Measurements from ENCODE around the gene CHRNE. TPM values are rescaled to one million over a fixed set of nuclear protein-coding genes. Genes with fewer than 3 reads are reported as not detected.
"Not testable (repeated sequence)": the region's sequence is repeated elsewhere in the genome, so short reads cannot be mapped to it uniquely, and the experiment has no call there.

CHRNE gene
- total RNA-seq, 6 experiments from 2014 or later, result 0.07 to 0.15 (median 0.07) TPM; not detected in 3

DNA sequence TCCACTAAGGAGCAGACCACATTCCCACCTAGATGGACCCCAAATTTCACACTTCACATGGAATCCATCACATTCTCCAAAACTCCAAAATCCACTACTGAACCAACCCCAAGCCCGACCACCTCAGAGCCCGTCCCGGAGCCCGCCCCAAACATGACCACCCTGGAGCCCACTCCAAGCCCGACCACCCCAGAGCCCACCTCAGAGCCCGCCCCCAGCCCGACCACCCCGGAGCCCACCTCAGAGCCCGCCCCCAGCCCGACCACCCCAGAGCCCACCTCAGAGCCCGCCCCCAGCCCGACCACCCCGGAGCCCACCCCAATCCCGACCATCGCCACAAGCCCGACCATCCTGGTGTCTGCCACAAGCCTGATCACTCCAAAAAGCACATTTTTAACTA lies 30.7 kb upstream of the CHRNE start:
- no peak for DNase-seq
- Mint-ChIP-seq H3K4me3 (no peak overlapping the region), H3K27ac (peak overlapping the region; percentile 48; the same call in 1 of the 2 replicates), H3K36me3 (ENCODE audit: low read depth) (peaks cover 28% of the 10 kb centered on the region), H3K9me3 (no peaks in the 10 kb centered on the region), H3K4me1 (ENCODE audit: low read depth) (peaks cover 16% of the 10 kb centered on the region), H3K27me3 (ENCODE audit: insufficient read depth) (peaks cover 4% of the 10 kb centered on the region)
- TF ChIP-seq CTCF (IDR thresholded peaks at IDR 0.05), result no peak

DNA sequence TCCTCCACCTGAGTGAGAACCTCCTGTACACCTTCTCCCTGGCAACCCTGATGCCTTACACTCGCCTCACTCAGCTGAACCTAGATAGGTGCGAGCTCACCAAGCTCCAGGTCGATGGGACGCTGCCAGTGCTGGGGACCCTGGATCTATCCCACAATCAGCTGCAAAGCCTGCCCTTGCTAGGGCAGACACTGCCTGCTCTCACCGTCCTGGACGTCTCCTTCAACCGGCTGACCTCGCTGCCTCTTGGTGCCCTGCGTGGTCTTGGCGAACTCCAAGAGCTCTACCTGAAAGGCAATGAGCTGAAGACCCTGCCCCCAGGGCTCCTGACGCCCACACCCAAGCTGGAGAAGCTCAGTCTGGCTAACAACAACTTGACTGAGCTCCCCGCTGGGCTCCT lies 29.9 kb upstream of the CHRNE start:
- no peak for DNase-seq
- Mint-ChIP-seq H3K27ac (no peak overlapping the region), H3K9me3 (no peaks in the 10 kb centered on the region), H3K4me1 (ENCODE audit: low read depth) (peaks cover 10% of the 10 kb centered on the region), H3K36me3 (ENCODE audit: low read depth) (peaks cover 25% of the 10 kb centered on the region), H3K27me3 (ENCODE audit: insufficient read depth) (peaks cover 4% of the 10 kb centered on the region), H3K4me3 (no peak overlapping the region)
- TF ChIP-seq CTCF (IDR thresholded peaks at IDR 0.05), result no peak

DNA sequence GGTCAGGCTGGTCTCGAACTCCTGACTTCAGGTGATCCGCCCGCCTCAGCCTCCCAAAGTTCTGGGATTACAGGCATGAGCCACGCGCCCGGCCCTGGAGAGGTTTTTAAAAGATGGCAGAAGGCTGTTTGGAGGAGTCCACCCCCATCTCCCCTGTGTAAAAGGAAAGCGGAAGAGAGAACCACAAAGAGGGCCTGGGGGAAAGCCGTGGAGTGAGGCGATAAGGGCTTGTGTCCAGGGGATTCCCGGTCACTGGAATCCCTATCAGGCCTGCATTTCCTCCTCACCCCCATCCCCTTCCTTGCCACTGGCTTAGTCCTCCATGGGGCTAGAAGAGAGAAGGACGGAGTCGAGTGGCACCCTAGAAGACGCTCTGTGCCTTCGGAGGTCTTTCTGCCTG lies 29.1 kb upstream of the CHRNE start, which contains the start of gene GP1BA:
Gene GP1BA (plus strand): TSS at position 315 of the 400 bp plus-strand sequence. CDS start 328 bp downstream, outside the sequence.
- no peak for TF ChIP-seq CTCF (IDR thresholded peaks at IDR 0.05)
- DNase-seq, result no peak
- H3K27me3 Mint-ChIP-seq (ENCODE audit: insufficient read depth), result peaks cover 4% of the 10 kb centered on the region
- no peaks in the 10 kb centered on the region for H3K9me3 Mint-ChIP-seq
- no peak within 1 kb of the TSS for H3K4me3 Mint-ChIP-seq
- H3K36me3 Mint-ChIP-seq (ENCODE audit: low read depth), result peaks cover 25% of the 10 kb centered on the region
- no peak within 1 kb of the TSS for H3K27ac Mint-ChIP-seq
- H3K4me1 Mint-ChIP-seq (ENCODE audit: low read depth), result peaks cover 10% of the 10 kb centered on the region

GRCh38 chr17:4928881-4929280 lies 26.0 kb upstream of the CHRNE start:
- H3K27me3 Mint-ChIP-seq (ENCODE audit: insufficient read depth), result peaks cover 2% of the 10 kb centered on the region
- peaks cover 2% of the 10 kb centered on the region for H3K4me1 Mint-ChIP-seq (ENCODE audit: low read depth)
- H3K36me3 Mint-ChIP-seq (ENCODE audit: low read depth), result peaks cover 20% of the 10 kb centered on the region; the same call in 1 of the 2 replicates
- no peak overlapping the region for H3K27ac Mint-ChIP-seq
- no peak for DNase-seq
- no peak overlapping the region for H3K4me3 Mint-ChIP-seq
- H3K9me3 Mint-ChIP-seq, result no peaks in the 10 kb centered on the region
- TF ChIP-seq CTCF (IDR thresholded peaks at IDR 0.05), result no peak

- not testable (repeated sequence) for H3K9me3 Mint-ChIP-seq; H3K27ac Mint-ChIP-seq; H3K4me3 Mint-ChIP-seq; DNase-seq; H3K4me1 Mint-ChIP-seq (ENCODE audit: low read depth); H3K27me3 Mint-ChIP-seq (ENCODE audit: insufficient read depth)
- H3K36me3 Mint-ChIP-seq (ENCODE audit: low read depth), result peaks cover 20% of the 10 kb centered on the region; the same call in 1 of the 2 replicates
Observed at GRCh38 chr17:4926577-4927335, 23.9 kb upstream of the CHRNE start.

DNA sequence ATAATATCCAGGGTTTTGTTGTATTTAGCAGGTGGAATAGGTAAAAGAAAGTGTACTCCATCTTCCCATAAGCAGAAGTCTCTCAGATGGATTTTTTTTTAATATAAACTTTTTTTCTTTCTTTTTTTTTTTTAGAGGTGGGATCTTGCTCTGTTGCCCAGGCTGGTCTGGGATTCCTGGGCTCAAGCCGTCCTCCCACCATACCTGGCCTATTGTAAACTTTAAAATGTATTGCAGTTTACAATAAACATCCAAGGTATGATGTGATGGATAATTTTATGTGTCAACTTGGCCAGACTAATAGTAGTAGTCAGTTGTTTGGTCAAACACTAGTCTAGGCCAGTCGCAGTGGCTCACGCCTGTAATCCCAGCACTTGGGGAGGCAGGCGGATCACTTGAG lies 18.4 kb upstream of the CHRNE start:
- Mint-ChIP-seq H3K4me3 (no peak overlapping the region), H3K27ac (no peak overlapping the region), H3K36me3 (ENCODE audit: low read depth) (no peaks in the 10 kb centered on the region), H3K9me3 (no peaks in the 10 kb centered on the region), H3K27me3 (ENCODE audit: insufficient read depth) (peaks cover 1% of the 10 kb centered on the region; the same call in 1 of the 2 replicates), H3K4me1 (ENCODE audit: low read depth) (peaks cover 10% of the 10 kb centered on the region)
- DNase-seq, result no peak
- TF ChIP-seq CTCF (IDR thresholded peaks at IDR 0.05), result no peak

Measured in HFFc6 (cell line).